HepG2 (cell line): ENCODE results near the gene ARRDC4. TPM values are rescaled to one million over a fixed set of nuclear protein-coding genes. Genes with fewer than 3 reads are reported as not detected.
A peak's percentile ranks its signal among the peaks of the same experiment; 100 is the strongest.

ENCODE experiments used
- ARID3A ChIP-seq: IDR thresholded peaks from 2 replicates; pipeline ENCODE4 v1.6.1; 2012; ENCODE audit warnings: low read depth, low read length, improper control_type of control experiment
- ATF7-NPFF ChIP-seq: sonication (generic); formaldehyde crosslinking; IDR thresholded peaks from 2 replicates; pipeline ENCODE4 v1.8.1; 2023; ENCODE audit warnings: mild to moderate bottlenecking, low read depth, missing genetic modification reagents, moderate library complexity
- CBX2 ChIP-seq, 2 experiments: fragments of 200-600 bp in 1 of 2; sonication (generic); formaldehyde crosslinking in 1 of 2; IDR thresholded peaks; 2 replicates each; pipeline versions ENCODE4 v1.7.0 to v1.8.1; 2018 to 2022; ENCODE audit warnings: low read depth in 2 of 2, low read length in 1 of 2, mild to moderate bottlenecking in 1 of 2, missing genetic modification reagents in 1 of 2
- CENPBD1 ChIP-seq: sonication (generic); formaldehyde crosslinking; IDR thresholded peaks from 2 replicates; pipeline ENCODE4 v1.8.0; 2022; ENCODE audit warnings: missing genetic modification reagents, low read depth, mild to moderate bottlenecking, borderline replicate concordance
- CHD2 ChIP-seq: IDR thresholded peaks from 2 replicates; pipeline ENCODE4 v1.6.1; 2011; ENCODE audit warnings: low read depth, low read length, improper control_type of control experiment
- DMAP1 ChIP-seq: IDR thresholded peaks from 2 replicates; pipeline ENCODE4 v1.6.1; 2016
- GATAD1 ChIP-seq: IDR thresholded peaks from 2 replicates; pipeline ENCODE4 v1.6.1; 2016; ENCODE audit warnings: missing genetic modification reagents, missing compliant biosample characterization
- HIC2 ChIP-seq: sonication (generic); formaldehyde crosslinking; IDR thresholded peaks from 2 replicates; pipeline ENCODE4 v1.9.0; 2022; ENCODE audit warnings: low read depth, missing genetic modification reagents
- HMGXB4 ChIP-seq, 2 experiments: sonication (generic) in 1 of 2; formaldehyde crosslinking in 1 of 2; IDR thresholded peaks; 2 replicates each; pipeline versions ENCODE4 v1.4.0 to v1.6.1; 2018 to 2020; ENCODE audit warnings: missing genetic modification reagents in 2 of 2, borderline replicate concordance in 1 of 2, low read depth in 1 of 2, mild to moderate bottlenecking in 1 of 2, missing biosample characterization in 1 of 2
- MLLT10 ChIP-seq: sonication (generic); formaldehyde crosslinking; IDR thresholded peaks from 2 replicates; pipeline ENCODE4 v1.4.0; 2020; ENCODE audit warnings: missing genetic modification reagents
- NKX3-1 ChIP-seq: sonication (generic); formaldehyde crosslinking; IDR thresholded peaks from 2 replicates; pipeline ENCODE4 v1.5.0; 2020; ENCODE audit warnings: missing genetic modification reagents
- PLRG1 ChIP-seq: fragments of 450-650 bp; conservative IDR thresholded peaks from 2 replicates; pipeline ENCODE4 v1.6.1; 2016
- SP1 ChIP-seq, 2 experiments: fragments of 450-650 bp in 1 of 2; sonication (generic) in 1 of 2; formaldehyde crosslinking in 1 of 2; IDR thresholded peaks; 2 replicates each; pipeline versions ENCODE4 v1.4.0 to v1.6.1; 2016 to 2020; ENCODE audit warnings: missing genetic modification reagents in 1 of 2
- TIGD3 ChIP-seq: sonication (generic); formaldehyde crosslinking; IDR thresholded peaks from 2 replicates; pipeline ENCODE4 v1.5.1; 2020; ENCODE audit warnings: mild to moderate bottlenecking, missing genetic modification reagents, borderline replicate concordance
- ZMYM4 ChIP-seq: sonication (generic); formaldehyde crosslinking; IDR thresholded peaks from 2 replicates; pipeline ENCODE4 v1.8.1; 2023; ENCODE audit warnings: mild to moderate bottlenecking, missing genetic modification reagents
- ZNF225 ChIP-seq: sonication (generic); formaldehyde crosslinking; IDR thresholded peaks from 2 replicates; pipeline ENCODE4 v1.4.0; 2020; ENCODE audit warnings: mild to moderate bottlenecking, missing genetic modification reagents
- ZNF317 ChIP-seq: sonication (generic); formaldehyde crosslinking; IDR thresholded peaks from 2 replicates; pipeline ENCODE4 v1.5.0; 2020; ENCODE audit warnings: mild to moderate bottlenecking, missing genetic modification reagents
- ZNF335 ChIP-seq: sonication (generic); formaldehyde crosslinking; IDR thresholded peaks from 2 replicates; pipeline ENCODE4 v1.4.0; 2020; ENCODE audit warnings: missing genetic modification reagents
- ZNF446 ChIP-seq: sonication (generic); formaldehyde crosslinking; IDR thresholded peaks from 2 replicates; pipeline ENCODE4 v1.5.0; 2020; ENCODE audit warnings: mild to moderate bottlenecking, missing genetic modification reagents
- ZNF547 ChIP-seq: sonication (generic); formaldehyde crosslinking; IDR thresholded peaks from 2 replicates; pipeline ENCODE4 v1.5.1; 2020; ENCODE audit warnings: mild to moderate bottlenecking, missing genetic modification reagents
- ZNF839 ChIP-seq: sonication (generic); formaldehyde crosslinking; IDR thresholded peaks from 2 replicates; pipeline ENCODE4 v1.4.0; 2020; ENCODE audit warnings: missing genetic modification reagents, mild to moderate bottlenecking, borderline replicate concordance
- ZSCAN12 ChIP-seq: sonication (generic); formaldehyde crosslinking; IDR thresholded peaks from 2 replicates; pipeline ENCODE4 v1.9.0; 2021; ENCODE audit warnings: mild to moderate bottlenecking, missing genetic modification reagents
- ZSCAN31 ChIP-seq: sonication (generic); formaldehyde crosslinking; IDR thresholded peaks from 2 replicates; pipeline ENCODE4 v1.5.0; 2020; ENCODE audit warnings: low read depth, mild to moderate bottlenecking, missing genetic modification reagents
- polyA plus RNA-seq, 8 experiments: library from polyadenylated mRNA; depleted of rRNA in 3 of 8; stranded (reverse) in 7 of 8; unstranded in 1 of 8; fragments of >200 nt; fragmentation: Illumina TruSeq in 4 of 8; extraction: Trizol in 4 of 8; gene quantifications; 2 replicates each; pipeline versions ENCODE4 v1.2.1 to v1.2.3, GENCODE V29; 2011 to 2016; ENCODE audit warnings: low read depth in 4 of 8, missing spikeins in 1 of 8, mixed read lengths in 1 of 8; ENCODE audit not compliant: insufficient read depth in 1 of 8
- total RNA-seq, 5 experiments: library from RNA; depleted of rRNA; stranded (reverse); fragments of >200 nt; fragmentation: Illumina TruSeq; extraction: Trizol; gene quantifications; 2 replicates each; pipeline ENCODE4 v1.2.3, GENCODE V29; 2016; ENCODE audit warnings: low read depth in 1 of 5

ARRDC4 gene
- total and polyA plus RNA-seq, 2 of the 13 experiments (the other 11 are each of a cell fraction or from before 2014, with no cell fraction given) = 1.5 to 2.5 TPM

GRCh38 chr15:97960364-97961066 lies at the start of gene ARRDC4 (continued):
- TF ChIP-seq ATF7-NPFF (CRISPR knock-in tag) (no peak; the same call in 1 of the 2 replicates), CENPBD1 (CRISPR knock-in tag) (no peak), ZNF225 (no peak), SP1 (IDR thresholded peaks at IDR 0.05) (no peak), SP1 (CRISPR knock-in tag; IDR thresholded peaks at IDR 0.05) (peak; percentile 91), ZNF317 (CRISPR knock-in tag) (no peak), ZSCAN12 (no peak), GATAD1 (CRISPR knock-in tag) (peak; percentile 75; the same call in 1 of the 2 replicates), NKX3-1 (no peak), MLLT10 (CRISPR knock-in tag) (no peak), CHD2 (peak; percentile 68), ZNF547 (CRISPR knock-in tag) (no peak), ARID3A (no peak), HMGXB4 (CRISPR knock-in tag; IDR thresholded peaks at IDR 0.05; ENCODE audit: borderline replicate concordance in 1 of 2, low read depth in 1 of 2) (peak in 1 of 2 experiments; percentile 35; a peak in 2 of 4 replicates), TIGD3 (CRISPR knock-in tag) (no peak), PLRG1 (no peak), CBX2 (IDR thresholded peaks at IDR 0.05; ENCODE audit: low read depth, low read length) (no peak), CBX2 (CRISPR knock-in tag; IDR thresholded peaks at IDR 0.05; ENCODE audit: low read depth) (no peak), HIC2 (CRISPR knock-in tag) (no peak), ZNF446 (CRISPR knock-in tag) (no peak), ZSCAN31 (peak; percentile 48; the same call in 1 of the 2 replicates), ZMYM4 (CRISPR knock-in tag) (peak; percentile 99), ZNF335 (no peak), ZNF839 (CRISPR knock-in tag) (no peak), DMAP1 (CRISPR knock-in tag) (no peak)
